NCI-H187 (cell line): ENCODE results near the gene ZBTB34.
A peak's percentile ranks its signal among the peaks of the same experiment; 100 is the strongest.
"Not testable (repeated sequence)": the region's sequence is repeated elsewhere in the genome, so short reads cannot be mapped to it uniquely, and the experiment has no call there.

Source experiments
- DNase-seq, 2 experiments: peaks; one replicate each; lab custom pipeline; 2025; lab: John Stamatoyannopoulos, UW

The ZBTB34 gene, protein sequence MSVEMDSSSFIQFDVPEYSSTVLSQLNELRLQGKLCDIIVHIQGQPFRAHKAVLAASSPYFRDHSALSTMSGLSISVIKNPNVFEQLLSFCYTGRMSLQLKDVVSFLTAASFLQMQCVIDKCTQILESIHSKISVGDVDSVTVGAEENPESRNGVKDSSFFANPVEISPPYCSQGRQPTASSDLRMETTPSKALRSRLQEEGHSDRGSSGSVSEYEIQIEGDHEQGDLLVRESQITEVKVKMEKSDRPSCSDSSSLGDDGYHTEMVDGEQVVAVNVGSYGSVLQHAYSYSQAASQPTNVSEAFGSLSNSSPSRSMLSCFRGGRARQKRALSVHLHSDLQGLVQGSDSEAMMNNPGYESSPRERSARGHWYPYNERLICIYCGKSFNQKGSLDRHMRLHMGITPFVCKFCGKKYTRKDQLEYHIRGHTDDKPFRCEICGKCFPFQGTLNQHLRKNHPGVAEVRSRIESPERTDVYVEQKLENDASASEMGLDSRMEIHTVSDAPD

DNA sequence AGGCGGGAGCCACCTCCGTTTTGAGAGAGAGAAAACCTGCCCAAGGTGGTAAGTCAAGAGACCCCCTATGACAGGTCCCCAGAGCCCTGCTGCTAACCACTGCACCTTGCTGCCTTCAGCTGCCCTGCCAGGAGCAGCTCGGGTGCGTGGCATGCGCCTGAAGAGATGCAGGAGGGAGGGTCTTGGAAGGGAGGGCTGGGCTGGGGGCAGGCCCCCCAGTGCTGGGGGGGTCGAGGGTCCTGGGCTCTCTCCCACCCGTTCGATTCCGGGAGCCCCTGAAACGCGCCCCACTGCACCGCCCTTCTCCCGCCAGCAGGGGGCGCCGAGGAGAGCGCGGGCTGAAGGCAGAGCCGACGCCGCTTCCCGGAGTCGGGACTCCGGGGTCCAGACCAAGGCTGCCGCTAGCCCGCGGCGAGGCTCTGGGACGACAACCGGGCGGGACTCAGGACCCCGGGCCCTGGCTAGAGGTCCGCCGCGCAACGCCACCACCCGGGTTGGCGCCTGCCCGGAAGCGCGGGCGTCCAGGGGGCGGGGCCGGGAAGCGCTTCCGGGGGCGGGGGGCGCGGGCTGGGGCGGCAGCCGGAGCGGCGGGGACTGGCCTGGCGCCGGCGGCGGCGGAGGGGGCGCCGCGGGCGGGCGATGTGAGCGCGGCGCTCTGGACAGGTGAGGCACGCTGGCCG, at the start of gene ZBTB34:
ZBTB34 (plus strand) TSS at position 563 of the 680 bp plus-strand sequence. CDS start 18,761 bp downstream, outside the sequence.
- DNase-seq, result peak in 1 of 2 experiments; percentile 24

DNA sequence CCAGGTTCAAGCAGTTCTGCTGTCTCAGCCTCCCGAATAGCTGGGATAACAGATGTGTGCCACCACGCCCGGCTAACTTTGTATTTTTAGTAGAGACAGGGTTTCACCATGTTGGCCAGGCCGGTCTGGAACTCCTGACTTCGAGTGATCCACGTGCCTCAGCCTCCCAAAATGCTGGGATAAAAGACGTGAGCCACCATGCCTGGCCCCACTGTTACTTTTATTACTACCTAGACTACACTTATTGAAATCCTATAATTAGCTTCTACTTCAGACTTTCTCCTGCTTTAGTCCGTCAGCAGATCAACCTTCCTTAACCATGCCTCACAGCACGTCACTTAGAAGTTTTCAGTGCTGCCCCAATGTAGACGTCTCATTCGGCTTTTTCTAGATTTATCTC, 47.4 kb upstream of the ZBTB34 start:
- DNase-seq, result no peak

DNA sequence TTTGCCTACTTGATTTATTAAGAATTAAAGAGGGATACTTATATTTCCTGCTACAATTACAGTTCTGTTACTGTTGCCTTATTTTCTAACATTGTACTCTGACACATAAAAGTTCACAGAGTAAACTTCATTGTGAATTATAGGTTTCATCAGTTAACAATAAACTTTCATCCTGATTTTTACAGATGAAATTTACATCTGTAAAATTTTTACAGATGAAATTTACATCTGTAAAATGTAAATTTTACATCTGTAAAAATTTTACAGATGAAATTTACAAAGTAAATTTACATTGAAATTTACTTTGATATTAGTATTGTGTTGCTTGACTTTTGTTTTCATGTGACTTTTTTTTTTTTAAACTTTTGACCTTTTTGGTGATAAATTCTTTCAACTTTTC, 46.3 kb upstream of the ZBTB34 start:
- DNase-seq, result no peak

DNA sequence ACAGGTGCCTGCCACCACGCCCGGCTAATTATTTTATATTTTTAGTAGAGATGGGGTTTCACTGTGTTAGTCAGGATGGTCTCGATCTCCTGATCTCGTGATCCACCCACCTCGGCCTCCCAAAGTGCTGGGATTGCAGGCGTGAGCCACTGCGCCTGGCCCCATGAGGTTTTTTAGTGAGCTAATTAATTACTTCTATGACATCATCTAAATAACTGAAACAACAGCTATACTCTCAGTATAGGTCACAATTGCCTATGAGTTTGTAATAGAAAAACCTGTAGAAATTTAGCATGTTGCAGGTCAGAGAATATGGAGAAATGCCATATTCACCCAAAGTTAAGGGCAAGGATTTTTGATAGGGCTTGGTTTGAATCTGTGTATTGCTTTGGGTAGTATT, 42.8 kb upstream of the ZBTB34 start:
- DNase-seq, result not testable (repeated sequence)

DNA sequence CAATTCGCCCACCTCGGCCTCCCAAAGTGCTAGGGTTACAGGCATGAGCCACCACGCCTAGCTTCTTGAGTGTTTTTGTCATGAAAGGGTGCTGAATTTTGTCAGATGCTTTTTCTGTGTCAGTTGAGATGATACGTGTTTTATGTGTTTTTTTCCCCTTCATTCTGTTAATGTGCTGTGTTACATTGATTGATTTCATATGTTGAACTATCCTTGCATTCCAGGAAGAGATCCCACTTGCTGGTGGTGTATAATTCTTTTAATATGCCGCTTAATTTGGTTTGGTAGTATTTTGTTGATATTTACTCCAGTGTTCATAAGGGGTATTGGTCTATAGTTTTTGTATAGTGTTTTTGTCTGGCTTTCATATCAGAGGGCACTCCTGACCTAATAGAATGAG, 42.0 kb upstream of the ZBTB34 start:
- no peak for DNase-seq

DNA sequence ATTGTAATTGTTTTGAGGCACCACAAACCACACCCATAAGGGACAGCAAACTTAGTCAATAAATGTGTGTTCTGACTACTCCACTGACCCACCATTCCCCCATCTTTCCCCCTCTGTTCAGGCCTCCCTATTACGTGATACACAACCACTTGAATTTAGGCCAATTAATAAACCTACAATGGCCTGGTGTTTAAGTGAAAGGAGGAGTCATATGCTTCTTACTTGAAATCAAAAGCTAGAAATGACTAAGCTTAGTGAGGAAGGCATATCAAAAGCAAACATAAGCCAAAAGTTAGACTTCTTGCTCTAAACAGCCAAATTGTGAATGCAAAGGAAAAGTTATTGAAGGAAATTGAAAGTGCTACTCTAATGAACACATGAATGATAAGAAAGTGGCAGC, 41.0 kb upstream of the ZBTB34 start:
- no peak for DNase-seq

DNA sequence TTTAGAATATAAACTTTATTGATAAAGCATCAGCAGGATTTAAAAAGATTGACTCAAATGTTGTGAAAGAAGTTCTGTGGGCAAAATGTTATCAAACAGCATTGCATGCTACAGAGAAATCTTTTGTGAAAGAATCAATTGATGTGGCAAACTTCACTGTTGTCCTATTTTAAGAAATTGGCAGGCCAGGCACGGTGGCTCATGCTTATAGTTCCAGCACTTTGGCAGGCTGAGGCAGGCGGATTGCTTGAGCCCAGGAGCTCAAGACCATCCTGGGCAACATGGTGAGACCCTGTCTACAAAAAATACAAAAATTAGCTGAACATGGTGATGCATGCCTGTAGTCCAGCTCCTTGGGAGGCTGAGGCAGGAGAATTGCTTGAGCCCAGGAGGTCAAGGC, 38.2 kb upstream of the ZBTB34 start:
- DNase-seq, result no peak

DNA sequence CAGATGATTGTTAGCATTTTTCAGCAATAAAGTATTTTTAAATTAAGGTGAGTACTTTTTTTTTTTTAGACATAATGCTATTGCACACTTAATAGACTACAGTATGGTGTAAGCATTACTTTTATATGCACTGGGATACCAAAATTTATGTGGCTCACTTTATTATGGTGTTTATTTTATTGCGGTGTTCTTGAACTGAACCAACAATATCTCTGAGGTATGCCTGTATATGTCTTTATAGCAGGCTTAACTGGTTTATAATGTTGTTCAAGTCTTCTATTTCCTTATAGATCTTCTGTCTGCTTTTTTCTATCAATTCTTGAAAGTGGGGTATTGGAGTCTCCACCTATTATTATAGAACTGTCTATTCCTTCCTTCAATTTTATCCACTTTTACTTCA, 37.6 kb upstream of the ZBTB34 start:
- no peak for DNase-seq

DNA sequence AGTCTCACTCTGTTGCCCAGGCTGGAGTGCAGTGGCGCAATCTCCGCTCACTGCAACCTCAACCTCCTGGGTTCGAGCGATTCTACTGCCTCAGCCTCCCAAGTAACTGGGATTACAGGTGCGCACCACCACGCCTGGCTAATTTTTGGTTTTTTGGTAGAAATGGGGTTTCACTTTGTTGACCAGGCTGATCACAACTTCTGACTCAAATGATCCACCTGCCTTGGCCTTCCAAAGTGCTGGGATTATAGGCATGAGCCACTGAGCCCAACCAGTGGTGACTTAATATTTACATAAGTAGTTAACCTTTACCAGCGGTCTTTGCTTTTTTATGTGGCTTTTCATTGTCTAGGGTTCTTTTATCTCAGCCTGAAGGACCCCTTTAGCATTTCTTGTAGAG, 36.4 kb upstream of the ZBTB34 start:
- DNase-seq, result not testable (repeated sequence)

DNA sequence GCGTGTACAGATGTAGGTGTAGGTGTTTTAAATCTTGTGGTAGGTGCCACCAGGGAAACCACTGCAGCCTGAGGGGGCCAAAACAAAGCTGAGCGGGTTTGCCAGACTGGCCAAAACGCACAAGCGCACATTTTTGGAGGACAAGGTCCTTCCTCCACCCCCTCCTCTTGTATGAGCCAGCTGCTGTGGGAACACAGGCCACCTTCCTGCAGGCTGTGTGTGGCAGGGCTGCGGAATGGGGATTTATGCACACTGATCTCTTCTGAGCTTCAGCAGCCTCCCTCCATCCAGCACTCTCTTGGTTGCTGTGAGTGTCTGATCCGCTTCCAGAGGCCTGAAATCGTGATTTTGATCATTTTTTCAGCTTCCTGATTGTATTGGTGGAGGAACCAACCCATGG, 33.2 kb upstream of the ZBTB34 start:
- no peak for DNase-seq

DNA sequence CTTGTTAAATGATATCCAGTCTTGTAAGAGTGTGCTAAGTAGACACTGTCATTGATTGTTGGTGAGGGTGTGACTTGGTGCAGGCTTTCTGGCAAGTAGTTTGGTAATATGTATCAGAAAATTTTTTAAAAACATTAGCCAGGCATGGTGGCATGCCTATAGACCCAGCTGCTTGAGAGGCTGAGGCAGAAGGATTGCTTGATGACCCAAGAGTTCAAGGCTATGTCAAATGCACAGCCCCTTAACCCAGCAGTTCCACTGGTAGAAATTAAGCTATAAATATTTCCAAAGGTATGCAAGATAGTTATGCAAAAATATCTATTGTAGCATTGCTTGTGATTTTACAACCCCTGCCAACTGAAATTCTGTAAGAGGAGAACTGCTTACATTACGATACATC, 31.4 kb upstream of the ZBTB34 start:
- DNase-seq, result no peak

DNA sequence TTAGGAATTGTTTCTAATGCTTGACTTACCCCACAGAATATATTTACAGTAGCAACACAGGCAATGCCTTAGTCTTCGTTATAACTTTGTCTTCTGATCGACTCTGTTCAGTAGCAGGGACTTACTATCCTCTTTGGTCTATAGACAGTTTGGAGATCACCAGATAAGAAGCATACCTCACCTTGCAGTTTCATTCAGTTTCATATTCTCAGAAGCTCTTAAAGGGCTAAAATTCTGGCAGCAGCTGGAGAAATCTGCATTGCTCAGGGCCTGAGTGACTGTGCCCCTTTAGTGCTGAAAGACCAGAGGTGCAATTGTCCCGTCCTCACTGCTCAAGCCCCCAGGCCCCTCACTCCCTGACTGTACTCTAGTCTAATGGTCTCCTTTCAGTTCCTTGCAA, 29.6 kb upstream of the ZBTB34 start:
- no peak for DNase-seq

DNA sequence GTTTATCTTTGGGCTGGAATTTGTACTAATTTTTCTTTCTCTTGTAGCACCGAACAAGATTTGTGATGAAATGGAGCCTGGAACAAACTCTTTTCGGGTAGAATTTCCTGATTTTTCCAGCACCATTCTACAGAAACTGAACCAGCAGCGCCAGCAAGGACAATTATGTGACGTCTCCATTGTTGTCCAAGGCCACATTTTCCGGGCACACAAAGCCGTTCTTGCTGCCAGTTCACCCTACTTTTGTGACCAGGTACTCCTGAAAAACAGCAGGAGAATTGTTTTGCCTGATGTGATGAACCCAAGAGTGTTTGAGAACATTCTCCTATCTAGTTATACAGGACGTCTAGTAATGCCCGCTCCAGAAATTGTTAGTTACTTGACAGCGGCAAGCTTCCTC, 28.0 kb upstream of the ZBTB34 start:
- DNase-seq, result no peak

DNA sequence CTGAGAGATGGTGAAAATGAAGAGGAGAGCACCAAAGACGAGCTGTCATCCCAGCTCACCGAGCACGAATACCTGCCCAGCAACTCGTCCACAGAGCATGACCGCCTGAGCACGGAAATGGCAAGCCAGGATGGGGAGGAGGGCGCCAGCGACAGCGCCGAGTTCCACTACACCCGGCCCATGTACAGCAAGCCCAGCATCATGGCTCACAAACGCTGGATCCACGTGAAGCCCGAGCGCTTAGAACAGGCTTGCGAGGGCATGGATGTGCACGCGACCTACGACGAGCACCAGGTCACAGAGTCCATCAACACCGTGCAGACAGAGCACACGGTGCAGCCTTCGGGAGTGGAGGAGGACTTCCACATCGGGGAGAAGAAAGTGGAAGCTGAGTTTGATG, 27.4 kb upstream of the ZBTB34 start:
- no peak for DNase-seq

DNA sequence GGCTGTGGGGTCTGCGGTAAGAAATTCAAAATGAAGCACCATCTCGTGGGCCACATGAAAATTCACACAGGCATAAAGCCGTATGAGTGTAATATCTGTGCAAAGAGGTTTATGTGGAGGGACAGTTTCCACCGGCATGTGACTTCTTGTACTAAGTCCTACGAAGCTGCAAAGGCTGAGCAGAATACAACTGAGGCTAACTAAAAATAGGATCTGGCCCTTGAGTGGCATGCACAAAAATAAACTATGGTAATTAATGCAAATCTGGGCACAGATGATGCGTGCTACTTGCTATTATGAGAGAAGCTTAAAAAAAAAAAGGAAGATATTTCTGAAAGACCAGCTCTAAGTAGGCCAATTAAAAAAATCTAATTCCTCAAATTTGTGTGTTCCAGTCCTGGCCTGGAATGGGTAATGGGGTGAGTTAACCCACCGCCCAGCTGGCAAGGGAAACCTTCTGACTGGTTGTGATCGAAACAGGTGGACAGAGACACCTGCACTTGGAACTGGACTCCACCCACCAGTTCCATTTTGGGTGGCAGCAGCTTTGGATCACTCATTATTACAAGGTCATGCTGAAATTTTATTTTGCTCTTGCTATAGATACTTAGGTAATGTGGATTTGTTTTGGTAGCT, 26.6 kb upstream of the ZBTB34 start:
- DNase-seq, result no peak

DNA sequence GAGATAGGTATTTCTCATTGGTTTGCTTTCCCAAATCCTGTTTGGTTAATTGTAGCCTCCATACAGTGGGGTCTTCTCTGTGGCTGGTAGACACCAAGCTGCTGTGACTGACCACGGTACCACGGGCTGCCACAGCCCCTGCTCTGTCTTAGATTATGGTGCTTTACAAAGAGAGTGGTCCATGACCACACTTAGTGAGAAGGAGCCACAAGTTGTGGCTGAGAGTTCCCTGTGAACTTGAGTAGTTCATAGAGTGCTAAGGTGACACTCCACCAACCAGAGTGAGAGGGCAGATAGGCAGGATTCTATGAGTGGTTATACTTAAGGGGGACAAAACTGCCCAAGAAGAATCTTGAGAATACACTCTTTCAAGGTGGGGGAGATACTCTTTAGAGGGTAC, 25.8 kb upstream of the ZBTB34 start:
- no peak for DNase-seq

DNA sequence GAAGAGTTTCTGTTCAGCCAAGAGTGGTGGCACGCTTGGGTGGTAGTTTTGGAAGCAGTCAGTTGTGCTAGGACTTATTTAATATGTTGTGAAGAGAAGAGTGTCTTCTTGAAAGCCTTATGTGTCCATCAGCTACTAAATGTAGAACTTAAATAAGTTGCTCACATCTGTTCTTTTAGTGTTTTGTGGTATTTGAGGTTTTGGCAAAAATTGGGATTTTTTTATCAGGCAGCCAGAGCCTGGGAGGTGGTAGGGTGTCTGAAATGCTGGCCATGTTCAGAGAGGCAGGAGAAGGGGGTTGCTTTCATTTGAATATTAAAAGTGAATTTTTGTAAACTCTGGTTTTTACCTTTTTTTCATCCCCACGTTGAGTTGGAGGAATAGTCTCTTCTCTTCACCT, 24.2 kb upstream of the ZBTB34 start:
- DNase-seq, result no peak

DNA sequence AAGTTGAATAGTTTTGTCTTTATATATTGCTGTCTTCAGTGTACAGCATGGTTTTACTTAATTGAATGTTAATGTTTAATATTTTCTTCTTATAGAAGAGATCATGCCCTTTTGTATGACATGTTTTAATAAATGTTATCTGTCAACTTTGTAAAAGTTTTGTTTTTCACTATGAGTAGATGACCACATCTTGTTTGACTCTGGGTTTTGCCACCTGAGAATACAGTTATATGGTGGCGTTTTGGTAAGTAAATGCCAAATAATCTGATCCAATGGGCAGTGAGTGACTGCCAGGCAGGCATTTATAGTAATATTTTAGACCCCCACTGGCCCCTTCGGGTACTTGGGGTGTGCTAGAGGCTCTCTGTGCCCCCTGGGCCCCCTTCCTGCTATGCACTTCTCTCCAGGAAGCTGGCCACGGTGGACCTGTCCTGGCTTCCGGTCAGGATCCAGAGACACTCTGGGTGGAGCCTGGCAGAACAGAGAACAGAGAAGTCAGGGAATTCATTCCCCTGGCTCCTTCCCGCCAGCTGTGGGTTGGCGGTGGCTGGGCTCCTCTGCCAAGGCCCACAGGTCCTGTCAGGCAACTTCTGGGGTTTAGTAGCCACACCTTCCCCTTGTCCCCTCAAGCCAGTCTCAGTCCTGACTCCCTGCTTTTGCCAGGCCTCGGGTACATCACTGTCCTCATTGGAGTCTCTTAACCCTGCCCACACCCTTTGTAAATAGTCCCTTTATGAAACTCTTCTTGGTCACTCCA, 22.2 kb upstream of the ZBTB34 start:
- no peak for DNase-seq

DNA sequence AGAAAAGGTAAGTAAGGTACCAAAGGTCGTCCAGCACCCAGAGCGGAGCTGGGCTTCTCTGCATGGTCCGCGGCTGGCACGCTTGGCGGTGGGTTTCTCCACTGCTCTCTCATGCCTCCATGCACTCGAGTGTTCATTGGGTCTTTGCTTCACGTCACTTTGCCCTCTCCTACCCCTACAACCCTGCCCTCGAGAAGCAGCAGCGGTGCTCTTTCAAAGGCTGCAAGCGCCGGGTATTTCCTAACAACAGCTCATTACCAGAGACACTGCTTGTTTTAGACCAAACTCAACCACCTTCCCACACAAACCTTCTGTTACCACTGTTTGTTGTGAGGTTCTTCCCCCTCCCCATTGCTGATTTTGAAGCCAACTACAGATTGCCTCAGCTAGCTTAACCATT, 21.5 kb upstream of the ZBTB34 start:
- no peak for DNase-seq

DNA sequence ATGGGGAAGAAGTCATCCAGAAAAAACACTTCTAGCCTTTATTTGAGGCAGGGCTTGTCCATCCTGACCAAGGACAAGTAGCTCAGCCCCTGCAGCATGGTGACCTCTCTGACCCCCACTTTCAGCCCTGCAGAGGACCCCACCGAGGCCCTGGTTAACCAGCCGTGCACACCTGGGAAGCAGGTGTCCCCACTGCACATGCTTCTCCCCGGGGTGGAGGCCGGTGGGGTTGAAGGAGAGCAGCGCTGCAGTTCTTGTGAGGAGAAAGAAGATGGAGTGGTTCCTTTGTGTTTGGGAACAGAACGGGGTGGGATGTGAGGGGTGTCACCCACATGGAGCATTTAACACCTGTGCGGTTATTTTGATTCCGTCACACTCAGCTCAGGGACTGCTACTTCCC, 21.1 kb upstream of the ZBTB34 start:
- DNase-seq, result no peak

DNA sequence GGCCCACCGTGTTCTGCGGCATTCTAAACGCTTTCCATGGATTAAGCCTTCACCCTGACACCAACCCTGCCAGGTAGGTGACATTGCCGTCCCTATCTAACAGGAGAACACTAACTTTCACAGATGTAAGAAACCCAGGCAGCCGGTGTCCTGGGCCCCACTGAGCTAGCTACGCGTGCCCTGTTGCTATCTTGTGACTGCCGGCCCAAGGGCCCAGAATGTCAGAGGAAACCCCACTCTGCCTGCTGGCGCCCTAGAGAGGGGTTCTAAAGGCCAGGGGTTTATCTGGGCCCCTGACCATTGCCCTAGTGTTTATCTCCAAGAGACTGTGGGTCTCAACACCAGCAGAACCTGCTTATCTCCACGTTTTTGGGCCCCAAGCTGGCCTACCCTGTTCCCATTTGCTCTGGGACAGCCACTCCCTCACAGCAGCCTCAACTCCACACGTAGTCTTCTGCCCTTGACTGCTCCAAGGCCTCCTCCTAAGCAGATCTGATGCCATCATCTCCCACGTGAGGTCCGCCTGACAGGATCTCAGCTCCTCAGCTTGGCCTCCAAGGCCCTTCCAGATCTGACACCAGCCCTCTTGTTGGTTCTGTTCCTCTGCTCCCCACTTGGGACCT, 18.1 kb upstream of the ZBTB34 start:
- DNase-seq, result no peak
